B cell (primary cell): ENCODE data around the gene FNDC11. TPM values are rescaled to one million over a fixed set of nuclear protein-coding genes. Genes with fewer than 3 reads are reported as not detected.

Source experiments
- ATAC-seq: fragments of 200-7000 bp; cut with Tn5 transposase; one replicate; pipeline ENCODE4 v1.10.0; 2021; ENCODE audit warnings: low read depth, mild to moderate bottlenecking, moderate number of reproducible peaks, moderate library complexity
- CTCF ChIA-PET: fragments of 350-600 bp; sonication (Branson Sonifier 250); formaldehyde crosslinking; loops from one replicate; lab custom pipeline; 2021; ENCODE audit warnings: antibody characterized with exemption, inconsistent platforms; lab: Charles Lee
- POLR2A ChIA-PET: fragments of 350-600 bp; sonication (Branson Sonifier 250); formaldehyde crosslinking; loops from one replicate; lab custom pipeline; 2021; ENCODE audit warnings: antibody characterized with exemption; lab: Charles Lee
- DNase-seq: peaks from one replicate; pipeline ENCODE4 v3.0.0; 2013
- H2AFZ ChIP-seq: 2 replicates; pipeline ENCODE4 v1.6.1; 2012; ENCODE audit warnings: mild to moderate bottlenecking, low read depth, low read length; ENCODE audit not compliant: insufficient read depth, poor library complexity, severe bottlenecking
- H3K27ac ChIP-seq, 2 donors: 1 replicate in 1 of 2; 2 replicates in 1 of 2; pipeline ENCODE4 v1.5.1; 2012 to 2013; ENCODE audit warnings: low read length in 2 of 2, mild to moderate bottlenecking in 2 of 2, moderate library complexity in 1 of 2
- H3K27me3 ChIP-seq, 4 experiments: fragments of 200-600 bp in 1 of 4; sonication (generic) in 1 of 4; replicated peaks in 1 of 4; 1 replicate in 2 of 4; 2 replicates in 2 of 4; pipeline versions ENCODE4 v1.6.1 to v1.7.0; 2013 to 2016; ENCODE audit warnings: low read length in 3 of 4, mild to moderate bottlenecking in 2 of 4, mixed read lengths in 1 of 4, moderate library complexity in 1 of 4; ENCODE audit not compliant: insufficient read depth in 4 of 4, control insufficient read depth in 3 of 4; ENCODE audit errors: control extremely low read depth in 1 of 4
- H3K36me3 ChIP-seq, 2 experiments: replicated peaks in 1 of 2; 1 replicate in 1 of 2; 2 replicates in 1 of 2; pipeline versions ENCODE4 v1.6.1 to v1.7.1; 2013; ENCODE audit warnings: low read length in 1 of 2; ENCODE audit not compliant: insufficient read depth in 2 of 2, control insufficient read depth in 1 of 2; ENCODE audit errors: control extremely low read depth in 1 of 2, extremely low read depth in 1 of 2
- H3K4me1 ChIP-seq, 2 donors: fragments of 200-600 bp in 1 of 2; sonication (generic) in 1 of 2; 1 replicate in 1 of 2; 2 replicates in 1 of 2; pipeline versions ENCODE4 v1.5.1 to v1.6.1; 2013 to 2017; ENCODE audit warnings: low read length in 2 of 2; ENCODE audit not compliant: control insufficient read depth in 2 of 2, insufficient read depth in 2 of 2
- H3K4me2 ChIP-seq: replicated peaks from 2 replicates; pipeline ENCODE3; 2012; ENCODE audit warnings: mild to moderate bottlenecking, low read depth, low read length; ENCODE audit not compliant: poor library complexity, severe bottlenecking
- H3K4me3 ChIP-seq, 5 experiments: fragments of 200-600 bp in 1 of 5; sonication (generic) in 1 of 5; 1 replicate in 3 of 5; 2 replicates in 2 of 5; pipeline versions ENCODE4 v1.5.1 to v1.7.0; 2011 to 2016; ENCODE audit warnings: low read length in 4 of 5, mild to moderate bottlenecking in 4 of 5, low read depth in 2 of 5, control low read depth in 1 of 5, moderate library complexity in 1 of 5; ENCODE audit not compliant: insufficient read depth in 1 of 5; ENCODE audit errors: control extremely low read depth in 1 of 5, extremely low read depth in 1 of 5
- H3K79me2 ChIP-seq: fragments of 200-600 bp; sonication (generic); one replicate; pipeline ENCODE4 v1.6.0; 2016; ENCODE audit warnings: low read length; ENCODE audit not compliant: control insufficient read depth, insufficient read depth
- H3K9ac ChIP-seq: fragments of 200-600 bp; sonication (generic); 2 replicates; pipeline ENCODE4 v1.6.1; 2017; ENCODE audit warnings: mild to moderate bottlenecking, low read length, moderate library complexity
- H3K9me3 ChIP-seq, 3 donors: one replicate each; pipeline versions ENCODE4 v1.6.1 to v1.7.1; 2013; ENCODE audit warnings: low read length in 2 of 3; ENCODE audit not compliant: control insufficient read depth in 2 of 3, insufficient read depth in 1 of 3; ENCODE audit errors: control extremely low read depth in 1 of 3
- H4K20me1 ChIP-seq: 2 replicates; pipeline ENCODE4 v1.6.0; 2012; ENCODE audit warnings: mild to moderate bottlenecking, low read length; ENCODE audit not compliant: insufficient read depth, control insufficient read depth, poor library complexity, severe bottlenecking
- H3K27ac Mint-ChIP-seq: one replicate; pipeline ENCODE4 v1.8.0; 2021; ENCODE audit warnings: mixed read lengths
- H3K27me3 Mint-ChIP-seq: one replicate; pipeline ENCODE4 v1.8.0; 2021; ENCODE audit warnings: mixed read lengths
- H3K4me1 Mint-ChIP-seq: one replicate; pipeline ENCODE4 v1.8.0; 2021; ENCODE audit warnings: mixed read lengths
- H3K4me3 Mint-ChIP-seq: one replicate; pipeline ENCODE4 v1.8.0; 2021; ENCODE audit warnings: mixed read lengths
- H3K9me3 Mint-ChIP-seq: one replicate; pipeline ENCODE4 v1.8.0; 2022; ENCODE audit warnings: mixed read lengths; ENCODE audit not compliant: insufficient read depth
- EZH2 ChIP-seq: IDR thresholded peaks from 2 replicates; pipeline ENCODE4 v1.6.1; 2012; ENCODE audit warnings: borderline replicate concordance, low read depth, mild to moderate bottlenecking, moderate library complexity, low read length; ENCODE audit not compliant: insufficient read depth, poor library complexity, severe bottlenecking
- WGBS: methylation state at CpG from one replicate; pipeline ENCODE4 v1.1.5; 2013; ENCODE audit warnings: missing lambda C conversion rate; ENCODE audit not compliant: insufficient coverage; 5-methylcytosine and 5-hydroxymethylcytosine counted together
- intact Hi-C: fragments of 100-400 bp; cut with micrococcal nuclease; formaldehyde crosslinking; loops from one replicate; pipeline ENCODE4 v1.10.0; 2022
- polyA plus RNA-seq: library from polyadenylated mRNA; depleted of rRNA; stranded (reverse); fragments of >200 nt; gene quantifications from 2 replicates; pipeline ENCODE4 v1.2.3, GENCODE V29; 2012
- total RNA-seq, 2 donors: library from RNA; stranded (reverse); fragments of 120-200 nt in 1 of 2; gene quantifications; 1 replicate in 1 of 2; 2 replicates in 1 of 2; pipeline versions ENCODE4 v1.2.3 to v1.2.4, GENCODE V29; 2013 to 2022
- TF ChIP-seq, protein P1 (sequence below): fragments of 200-600 bp; IDR thresholded peaks from one replicate; pipeline ENCODE4 v1.8.0; 2022; ENCODE audit warnings: antibody characterized with exemption, mild to moderate bottlenecking

FNDC11 gene
- total and polyA plus RNA-seq, 2 donors (not counting 1 experiment from before 2014, with no cell fraction given) = 3.8 to 34.2 TPM

DNA sequence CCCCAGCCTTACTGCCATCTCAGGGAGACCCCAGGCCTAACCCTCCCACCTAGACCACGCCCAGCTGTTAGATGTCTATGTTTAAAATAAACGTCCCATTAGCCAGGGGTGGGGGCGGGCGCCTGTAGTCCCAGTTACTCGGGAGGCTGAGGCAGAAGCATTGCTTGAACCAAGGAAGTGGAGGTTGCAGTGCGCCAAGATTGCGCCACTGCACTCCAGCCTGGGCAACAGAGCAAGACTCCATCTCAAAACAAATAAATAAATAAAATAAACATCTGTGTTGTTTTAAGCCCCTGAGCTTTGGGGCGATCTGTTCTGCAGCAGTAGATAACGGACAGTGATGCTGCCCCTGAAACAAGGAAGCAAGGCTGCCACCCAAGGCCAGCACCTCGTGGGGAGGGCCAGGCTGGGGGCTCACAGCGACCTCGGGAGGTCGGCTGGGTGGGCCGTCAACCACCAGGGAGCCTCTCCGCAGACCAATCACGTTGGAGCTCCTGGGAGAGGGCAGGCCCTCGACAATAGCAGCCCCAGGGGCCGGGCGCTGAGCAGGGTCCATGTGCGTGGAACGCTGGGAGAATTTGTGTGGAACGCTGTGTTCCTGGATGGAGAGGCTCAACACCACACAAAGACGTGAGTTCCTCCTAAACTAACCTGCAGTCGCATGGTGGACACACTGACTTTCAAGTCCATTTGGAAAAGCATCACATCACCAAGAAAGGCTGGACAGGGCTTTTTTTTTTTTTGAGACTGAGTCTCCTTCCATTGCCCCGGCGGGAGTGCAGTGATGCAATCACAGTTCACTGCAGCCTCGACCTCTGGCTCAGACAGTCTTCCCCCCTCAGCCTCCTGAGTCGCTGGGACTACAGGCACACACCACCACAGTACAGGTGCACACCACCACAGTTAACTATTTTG, 21.1 kb downstream of the FNDC11 start:
- Mint-ChIP-seq H3K4me1 (peaks cover 6% of the 10 kb centered on the region), H3K9me3 (no peaks in the 10 kb centered on the region), H3K27me3 (no peaks in the 10 kb centered on the region), H3K4me3 (peak overlapping the region; percentile 83), H3K27ac (peak overlapping the region; percentile 41)
- Histone ChIP-seq H3K4me3 (peak overlapping the region in 3 of 5 experiments; percentile 44 to 82 (median 77)), H3K27ac (peak overlapping the region in 1 of 2 donors; percentile 86), H3K36me3 (peaks cover 0 to 13% of the 10 kb centered on the region in 2 experiments), H3K79me2 (peaks cover 21% of the 10 kb centered on the region), H3K9ac (peak overlapping the region; percentile 75), H4K20me1 (peaks cover 24% of the 10 kb centered on the region), H2AFZ (peak overlapping the region; percentile 82), H3K4me1 (peaks cover 14 to 31% of the 10 kb centered on the region in 2 donors), H3K4me2 (peak overlapping the region; percentile 98), H3K9me3 (no peaks in the 10 kb centered on the region), H3K27me3 (no peaks in the 10 kb centered on the region)
- intact Hi-C loops = loop anchor here (1.0 kb wide), 1 partner anchor 21 kb away; the partner anchor contains the start of gene FNDC11
- TF ChIP-seq EZH2 = no peak
- TF ChIP-seq, protein P1, sequence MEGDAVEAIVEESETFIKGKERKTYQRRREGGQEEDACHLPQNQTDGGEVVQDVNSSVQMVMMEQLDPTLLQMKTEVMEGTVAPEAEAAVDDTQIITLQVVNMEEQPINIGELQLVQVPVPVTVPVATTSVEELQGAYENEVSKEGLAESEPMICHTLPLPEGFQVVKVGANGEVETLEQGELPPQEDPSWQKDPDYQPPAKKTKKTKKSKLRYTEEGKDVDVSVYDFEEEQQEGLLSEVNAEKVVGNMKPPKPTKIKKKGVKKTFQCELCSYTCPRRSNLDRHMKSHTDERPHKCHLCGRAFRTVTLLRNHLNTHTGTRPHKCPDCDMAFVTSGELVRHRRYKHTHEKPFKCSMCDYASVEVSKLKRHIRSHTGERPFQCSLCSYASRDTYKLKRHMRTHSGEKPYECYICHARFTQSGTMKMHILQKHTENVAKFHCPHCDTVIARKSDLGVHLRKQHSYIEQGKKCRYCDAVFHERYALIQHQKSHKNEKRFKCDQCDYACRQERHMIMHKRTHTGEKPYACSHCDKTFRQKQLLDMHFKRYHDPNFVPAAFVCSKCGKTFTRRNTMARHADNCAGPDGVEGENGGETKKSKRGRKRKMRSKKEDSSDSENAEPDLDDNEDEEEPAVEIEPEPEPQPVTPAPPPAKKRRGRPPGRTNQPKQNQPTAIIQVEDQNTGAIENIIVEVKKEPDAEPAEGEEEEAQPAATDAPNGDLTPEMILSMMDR = no peak
- POLR2A ChIA-PET = interaction anchor here (0.6 to 2.3 kb wide), 3 partner anchors 56 to 67 kb away, joined by 4 to 12 read pairs (median 11); no protein-coding TSS in a partner anchor
- CTCF ChIA-PET = interaction anchor here (3.1 kb wide), 1 partner anchor 36 kb away, joined by 17 read pairs; no protein-coding TSS in a partner anchor
- no peak for ATAC-seq
- 87% methylated on average over 14 of the region's 28 CpGs for whole genome bisulfite sequencing
- DNase-seq = no peak
